HG03103 (cell line): ENCODE data around the gene SIAH1.
"Not testable (repeated sequence)": the region's sequence is repeated elsewhere in the genome, so short reads cannot be mapped to it uniquely, and the experiment has no call there.

Source experiments
- ATAC-seq: cut with Tn5 transposase; IDR thresholded peaks from one replicate; pipeline ENCODE4 v1.9.1; 2021; ENCODE audit warnings: low read depth; ENCODE audit not compliant: unreplicated experiment

Gene SIAH1

DNA sequence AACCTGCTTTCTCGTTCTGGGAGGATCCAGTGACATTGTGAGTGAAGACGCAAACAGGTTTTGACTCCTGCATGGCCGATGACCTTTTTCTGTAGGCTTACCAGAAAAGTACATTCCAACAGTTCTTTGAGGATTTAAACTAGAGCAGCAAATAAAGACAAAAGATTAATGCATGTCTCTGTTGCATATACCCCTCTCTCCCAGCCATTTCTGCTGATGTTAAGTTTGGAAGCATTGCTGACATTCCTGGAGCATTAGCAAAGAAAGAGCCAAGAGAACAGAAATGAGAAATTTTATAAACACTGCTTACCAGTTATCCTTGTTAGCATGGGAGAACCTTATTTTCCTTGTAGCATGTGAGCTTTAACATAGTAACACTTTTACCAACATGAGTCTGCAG lies 49.3 kb downstream of the SIAH1 start:
- ATAC-seq: no peak

DNA sequence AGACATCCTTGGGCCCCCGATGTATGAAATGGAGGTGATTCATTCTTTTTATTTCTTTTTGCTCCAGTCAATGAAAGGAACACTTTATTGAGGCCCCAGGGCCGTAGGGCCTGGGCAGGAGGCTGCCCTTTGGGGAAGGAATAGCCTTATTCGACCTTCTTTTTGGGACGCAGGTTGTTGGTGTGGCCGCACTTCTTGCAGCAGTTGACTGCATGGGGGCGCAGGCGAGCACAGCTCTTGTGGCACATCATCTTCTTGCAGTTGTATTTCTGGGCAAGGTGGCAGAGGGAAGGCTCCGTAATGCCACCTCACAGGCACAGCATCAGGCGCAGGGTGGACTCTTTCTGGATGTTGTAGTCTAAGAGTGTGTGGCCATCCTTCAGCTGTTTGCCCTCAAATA lies 50.9 kb downstream of the SIAH1 start:
- no peak for ATAC-seq

DNA sequence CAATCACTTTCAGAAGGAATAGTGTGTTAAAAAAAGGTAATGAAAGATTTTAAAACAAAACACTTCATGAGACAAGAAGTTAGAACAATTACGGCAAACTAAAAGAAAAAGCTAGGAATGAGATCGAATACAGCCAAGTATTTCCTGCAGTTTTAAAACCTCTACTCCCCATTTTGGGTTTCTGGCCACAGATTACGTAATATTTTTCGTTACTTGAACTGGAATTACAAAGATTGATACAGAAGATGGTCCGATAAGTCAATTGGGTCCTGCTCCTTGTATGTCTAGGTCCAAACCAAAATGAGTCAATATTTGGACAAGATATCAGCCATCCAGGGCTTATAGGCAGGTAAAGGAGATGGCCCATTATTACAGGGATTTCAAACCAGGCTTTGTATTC lies 52.2 kb downstream of the SIAH1 start:
- ATAC-seq: no peak

DNA sequence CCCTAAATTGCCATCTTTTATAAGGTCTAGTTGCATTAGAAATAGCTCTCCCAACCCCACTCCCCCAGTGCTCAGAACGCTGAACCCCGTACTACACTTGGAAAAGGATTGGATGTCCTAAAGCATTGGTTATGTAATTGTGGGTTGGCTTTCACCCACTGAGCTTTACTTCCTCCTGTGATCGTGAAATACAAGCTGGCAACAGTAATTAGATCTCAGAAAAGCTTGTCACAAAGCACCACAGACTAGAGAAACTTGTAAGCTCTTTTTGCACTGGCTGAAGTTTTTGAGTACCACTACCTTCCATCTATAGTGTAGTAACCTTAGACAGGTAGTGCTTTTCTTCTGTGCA lies 54.4 kb downstream of the SIAH1 start:
- ATAC-seq: no peak

DNA sequence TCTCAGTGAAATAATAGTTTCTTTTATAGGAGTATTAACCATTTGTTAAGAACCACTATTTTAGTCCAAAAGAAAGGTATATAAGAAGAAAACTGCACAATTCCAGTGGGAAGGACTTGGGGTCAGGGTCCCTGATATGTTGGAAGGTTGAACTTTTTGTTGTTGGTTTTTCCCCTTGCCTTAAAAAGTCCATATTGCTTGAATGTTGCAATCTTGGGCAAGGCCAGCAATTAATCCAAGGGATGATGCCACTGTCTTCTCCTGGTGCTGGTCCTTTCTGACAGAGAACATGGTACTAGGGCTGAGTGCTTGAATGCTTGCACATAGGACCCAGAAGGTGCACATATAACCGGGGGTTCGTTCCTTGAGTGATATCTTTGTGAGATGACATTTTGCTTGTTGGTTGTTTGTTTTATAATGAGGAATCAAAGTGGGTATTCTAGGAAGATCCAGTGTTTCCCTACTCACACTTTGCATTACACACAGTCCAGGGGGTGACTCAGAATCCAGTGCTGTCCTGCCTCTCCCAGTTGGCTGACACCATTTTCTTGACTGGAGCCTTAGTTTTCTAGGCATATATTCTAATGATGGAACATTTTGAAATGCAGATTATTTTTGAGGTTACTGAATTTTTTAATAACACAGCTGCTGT lies 54.9 kb downstream of the SIAH1 start:
- ATAC-seq: no peak

DNA sequence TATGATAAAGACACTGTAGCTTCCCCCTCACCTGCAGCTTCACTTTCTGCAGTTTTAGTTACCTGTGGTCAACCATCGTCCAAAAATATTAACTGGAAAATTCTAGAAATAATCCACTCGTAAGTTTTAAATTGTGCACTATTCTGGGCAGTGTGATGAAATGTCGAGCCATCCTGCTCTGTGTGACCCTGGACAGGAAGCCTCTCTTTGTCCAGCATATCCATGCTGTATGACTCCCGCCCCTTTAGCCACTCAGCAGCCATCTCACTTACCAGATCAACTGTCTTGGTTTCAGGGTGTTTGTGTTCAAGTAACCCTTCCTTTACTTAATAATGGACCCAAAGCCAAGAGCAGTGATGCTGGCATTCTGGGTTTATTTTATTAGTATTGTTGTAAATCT lies 56.1 kb downstream of the SIAH1 start:
- ATAC-seq: no peak

DNA sequence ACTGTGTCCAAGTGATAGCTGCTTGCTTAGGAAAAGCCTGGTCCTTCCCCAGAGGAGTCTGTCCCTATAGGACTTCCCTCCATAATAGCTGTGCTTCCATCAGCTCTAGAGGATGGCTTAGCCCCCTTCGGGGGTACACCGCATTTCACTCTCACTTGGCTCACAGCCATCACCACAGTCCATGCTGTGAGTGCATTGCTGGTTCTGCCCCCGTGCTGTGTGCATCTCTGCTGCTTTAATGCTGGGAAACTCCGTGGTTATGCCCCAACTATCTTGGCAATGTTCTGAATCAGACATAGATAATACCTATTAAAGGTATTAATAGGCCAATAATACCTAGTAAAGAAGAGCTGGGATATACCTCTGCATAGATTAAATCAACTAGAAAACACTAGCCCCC lies 58.3 kb downstream of the SIAH1 start:
- no peak for ATAC-seq

DNA sequence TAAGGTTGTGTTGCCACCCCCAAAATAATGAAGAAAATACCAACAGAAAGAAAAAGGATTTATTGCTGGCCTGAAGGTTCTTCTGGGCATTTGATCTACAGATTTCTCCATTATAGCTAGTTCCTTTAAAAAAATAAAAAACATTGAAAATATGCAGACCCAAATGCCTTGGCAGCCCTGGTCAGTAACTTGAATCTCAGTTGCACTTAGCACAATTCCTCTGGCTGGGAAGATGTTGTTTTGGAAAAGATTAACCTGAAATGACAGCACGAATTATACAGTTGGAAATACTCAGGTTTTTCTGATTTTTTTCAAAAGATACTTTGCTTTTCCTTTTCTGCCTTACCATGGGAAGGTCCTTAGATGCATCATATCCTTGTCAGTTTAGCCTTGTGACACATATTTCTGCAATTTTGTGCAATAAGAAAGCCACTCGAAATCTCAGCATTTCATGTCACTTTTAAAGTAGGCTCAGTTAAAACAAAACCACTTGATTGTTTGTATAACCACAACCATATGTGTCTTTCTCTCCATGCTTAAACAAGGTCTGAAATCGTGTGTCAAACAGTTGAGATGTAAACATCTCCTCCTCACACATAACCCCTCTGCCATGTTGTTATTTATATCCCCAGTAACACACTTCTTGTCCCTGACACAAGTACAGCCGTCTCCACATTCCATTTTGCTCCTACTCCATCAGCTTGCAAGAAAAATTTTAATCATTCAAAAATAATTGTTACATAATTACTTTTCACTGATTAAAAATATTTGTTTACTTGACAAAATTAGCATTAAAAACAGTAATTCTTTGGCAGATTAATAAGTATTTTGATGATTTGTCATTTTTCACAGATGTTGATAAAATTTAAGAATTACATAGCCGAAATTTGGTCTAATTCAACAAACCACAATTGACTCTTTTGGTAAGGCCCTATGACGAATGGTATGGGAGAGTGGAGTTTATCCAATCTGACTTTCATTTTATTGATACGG lies 61.1 kb downstream of the SIAH1 start:
- no peak for ATAC-seq

DNA sequence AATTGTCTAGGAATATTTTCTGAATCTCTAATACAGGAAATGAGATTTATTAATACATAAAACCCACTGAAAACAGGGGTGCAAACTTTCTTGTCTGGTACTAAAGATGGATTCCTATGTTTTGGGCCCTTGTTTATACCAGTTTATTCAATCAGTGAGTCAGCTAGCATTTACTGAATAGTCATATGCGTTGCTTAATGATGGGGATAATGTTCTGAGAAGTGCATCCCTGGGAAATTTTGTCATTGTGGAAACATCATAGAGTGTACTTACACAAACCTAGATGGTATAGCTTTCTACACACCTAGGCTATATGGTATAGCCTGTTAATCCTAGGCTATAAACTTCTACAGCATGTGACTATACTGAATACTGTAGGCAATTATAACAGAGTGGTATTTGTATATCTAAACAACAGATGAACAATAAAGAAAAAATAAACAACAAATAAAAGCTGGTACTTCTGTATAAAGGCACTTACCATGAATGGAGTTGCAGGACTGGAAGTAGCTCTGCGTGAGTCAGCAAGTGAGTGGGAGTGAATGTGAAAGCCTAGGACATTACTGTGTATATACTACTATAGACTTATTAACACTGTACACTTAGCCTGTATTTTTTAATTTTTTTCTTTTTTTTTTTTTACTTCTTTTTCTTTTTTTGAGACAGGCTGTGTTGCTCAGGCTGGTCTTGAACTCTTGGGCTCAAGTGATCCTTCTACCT lies 63.7 kb downstream of the SIAH1 start:
- ATAC-seq: no peak

DNA sequence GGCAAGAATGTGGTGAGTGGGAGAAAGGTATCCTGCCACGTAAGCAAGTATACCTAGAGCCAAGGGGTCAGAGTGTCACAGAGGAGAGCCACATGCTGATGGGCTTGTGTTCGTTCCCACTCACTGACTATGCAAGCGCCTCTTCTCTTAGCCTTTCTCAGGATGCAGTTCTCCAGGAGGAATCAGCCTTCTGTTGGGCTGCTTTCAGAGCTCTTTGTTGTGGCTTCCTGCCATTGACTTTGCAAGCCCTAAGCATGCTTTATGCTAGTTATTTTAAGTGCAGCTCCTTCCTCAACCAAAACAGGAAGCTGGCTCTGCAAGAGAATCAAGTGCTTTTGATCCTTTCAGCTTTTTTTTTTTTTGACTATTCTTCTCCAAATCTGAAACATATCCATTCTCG lies 66.6 kb downstream of the SIAH1 start:
- no peak for ATAC-seq

DNA sequence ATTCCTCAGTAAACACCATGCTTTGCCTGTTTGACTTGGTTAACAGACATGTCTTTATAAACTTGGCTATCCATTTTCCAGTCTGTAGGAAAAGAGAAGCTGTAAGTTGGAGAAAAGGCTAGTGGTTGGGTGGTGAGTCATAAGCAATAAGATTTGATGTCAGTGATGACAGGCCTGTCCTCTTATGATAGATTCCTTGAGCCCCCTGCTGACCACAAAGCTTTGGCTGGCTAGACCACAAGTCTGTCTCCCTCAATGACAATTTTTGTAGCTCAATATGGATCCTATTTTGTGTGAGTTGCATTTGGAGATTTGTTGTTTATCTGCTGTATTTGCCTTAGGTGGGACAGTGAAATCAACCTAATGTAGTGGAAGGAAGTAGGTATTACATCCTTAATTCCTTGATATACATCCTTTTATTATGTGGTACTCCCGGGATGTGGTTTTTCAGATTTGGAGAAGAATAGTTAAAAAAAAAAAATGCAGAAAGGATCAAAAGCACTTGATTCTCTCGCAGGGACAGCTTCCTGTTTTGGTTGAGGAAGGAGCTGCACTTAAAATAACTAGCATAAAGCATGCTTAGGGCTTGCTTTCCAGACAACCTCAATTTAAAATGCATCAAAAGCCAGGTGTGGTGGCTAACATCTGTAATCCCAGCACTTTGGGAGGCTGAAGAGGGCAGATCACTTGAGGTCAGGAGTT lies 67.4 kb downstream of the SIAH1 start:
- no peak for ATAC-seq

DNA sequence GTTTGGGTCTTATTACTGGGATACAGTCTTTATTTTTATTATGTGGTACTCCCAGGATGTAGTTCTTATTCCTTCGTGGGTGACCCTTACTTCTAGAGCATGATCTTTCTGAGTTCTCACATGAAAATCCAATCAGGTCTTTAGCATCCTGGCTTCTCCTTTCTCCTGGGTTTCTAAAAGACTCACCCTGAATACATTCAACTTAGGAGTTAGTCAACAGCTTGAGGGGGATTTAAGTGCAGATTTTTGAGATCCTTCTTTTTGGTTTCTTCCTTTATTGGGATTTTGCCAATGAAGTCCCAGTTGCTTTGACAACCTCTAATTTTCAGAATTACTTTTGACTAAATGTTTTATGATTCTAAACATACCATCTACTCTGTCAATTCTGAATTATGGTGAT lies 68.2 kb downstream of the SIAH1 start:
- ATAC-seq: no peak

DNA sequence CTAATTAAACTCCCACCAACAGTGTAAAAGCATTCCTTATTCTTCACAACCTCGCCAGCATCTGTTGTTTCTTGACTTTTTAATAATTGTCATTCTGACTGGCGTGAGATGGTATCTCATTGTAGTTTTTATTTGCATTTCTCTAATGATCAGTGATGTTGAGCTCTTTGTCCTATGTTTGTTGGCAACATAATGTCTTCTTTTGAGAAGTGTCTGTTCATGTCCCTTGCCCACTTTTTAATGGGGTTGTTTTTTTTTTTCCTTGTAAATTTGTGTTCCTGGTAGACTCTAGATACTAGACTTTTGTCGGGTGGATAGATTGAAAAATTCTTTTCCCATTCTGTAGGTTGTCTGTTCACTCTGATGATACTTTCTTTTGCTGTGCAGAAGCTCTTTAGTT lies 71.3 kb downstream of the SIAH1 start:
- not testable (repeated sequence) for ATAC-seq

DNA sequence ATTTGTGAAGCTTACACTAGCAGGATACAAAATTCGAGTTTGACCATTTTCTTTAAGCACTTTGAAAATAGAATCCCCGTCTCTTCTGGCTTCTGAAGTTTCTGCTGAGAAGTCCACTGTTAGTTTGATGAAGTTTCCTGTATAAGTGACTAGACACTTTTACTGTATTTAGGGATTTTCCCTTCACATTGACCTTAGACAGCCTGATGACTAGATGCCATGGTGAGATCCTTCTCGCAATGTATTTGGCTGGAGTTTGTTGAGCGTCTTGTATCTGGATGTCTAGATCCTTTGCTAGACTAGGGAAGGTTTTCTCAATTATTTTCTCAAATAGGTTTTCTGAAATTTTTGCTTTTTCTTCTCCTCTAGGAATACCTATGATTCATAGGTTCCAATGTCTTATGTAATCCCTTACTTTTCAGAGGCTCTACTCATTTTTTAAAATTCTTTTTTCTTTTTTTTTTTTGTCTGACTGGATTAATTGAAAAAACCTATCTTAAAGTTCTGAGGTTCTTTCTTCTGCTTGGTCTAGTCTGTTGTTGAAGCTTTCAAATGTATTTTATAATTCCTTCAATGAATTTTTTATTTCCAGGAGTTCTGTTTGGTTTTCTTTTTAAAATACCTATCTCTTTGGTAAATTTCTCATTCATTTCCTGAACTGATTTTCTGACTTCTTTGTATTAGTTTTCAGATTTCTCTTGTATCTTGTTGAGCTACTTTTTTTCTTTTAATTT lies 74.1 kb downstream of the SIAH1 start:
- no peak for ATAC-seq
